AG04450 (cell line): ENCODE data around the gene SLFN12L. TPM values are rescaled to one million over a fixed set of nuclear protein-coding genes. Genes with fewer than 3 reads are reported as not detected.

Experiments
- CTCF ChIA-PET: fragments of 300-600, 350-600 bp; formaldehyde crosslinking; extraction: SDS; loops from one replicate; lab custom pipeline; 2022; ENCODE audit warnings: antibody characterized with exemption, inconsistent platforms; lab: Charles Lee
- POLR2A ChIA-PET: fragments of 350-600 bp; formaldehyde crosslinking; extraction: SDS; loops from one replicate; lab custom pipeline; 2021; ENCODE audit warnings: antibody characterized with exemption, inconsistent platforms; lab: Yijun Ruan, JAX
- DNase-seq: peaks from one replicate; pipeline ENCODE4 v3.0.0-alpha.2; 2011; ENCODE audit warnings: low read depth, low spot score
- H3K27ac ChIP-seq: one replicate; pipeline ENCODE4 v1.5.1; 2012; ENCODE audit warnings: low read depth, low read length, control low read depth
- H3K27me3 ChIP-seq: one replicate; pipeline ENCODE4 v1.6.0; 2012; ENCODE audit warnings: low read length; ENCODE audit not compliant: control insufficient read depth, insufficient read depth
- H3K4me3 ChIP-seq: 2 replicates; pipeline ENCODE4 v1.5.1; 2011; ENCODE audit warnings: mild to moderate bottlenecking, low read depth, low read length, control low read depth
- H3K9me3 ChIP-seq: 2 replicates; pipeline ENCODE4 v1.5.1; 2012; ENCODE audit warnings: low read length; ENCODE audit not compliant: control insufficient read depth, insufficient read depth
- CTCF ChIP-seq: IDR thresholded peaks from 2 replicates; pipeline ENCODE4 v1.5.1; 2011; ENCODE audit warnings: low read depth, low read length, control low read depth, inconsistent platforms
- polyA minus RNA-seq: library from RNA; depleted of rRNA, polyadenylated mRNA; stranded (reverse); fragments of >200 nt; gene quantifications from 2 replicates; pipeline ENCODE4 v1.2.3, GENCODE V29; 2011; rRNA and poly(A)+ RNA removed
- polyA plus RNA-seq: library from polyadenylated mRNA; depleted of rRNA; stranded (reverse); fragments of >200 nt; gene quantifications from 2 replicates; pipeline ENCODE4 v1.2.3, GENCODE V29; 2011; rRNA removed

SLFN12L gene
- 0.02 and 0.09 TPM in 2 replicates for polyA plus RNA-seq
- not detected in 2 replicates for polyA minus RNA-seq

- Histone ChIP-seq H3K4me3 (no peak within 1 kb of the TSS), H3K27ac (no peak within 1 kb of the TSS), H3K9me3 (no peaks in the 10 kb centered on the region), H3K27me3 (no peaks in the 10 kb centered on the region)
- DNase-seq: no peak
- POLR2A ChIA-PET: no interaction called here
- CTCF ChIA-PET: interaction anchor here (0.6 to 12.9 kb wide), 20 partner anchors 10 to 1118 kb away, joined by 3 to 306 read pairs (median 4); partner anchors contain the start of gene PEX12
- no peak for TF ChIP-seq CTCF
These were observed at the start of gene SLFN12L for GRCh38 chr17:35537601-35538141. Gene SLFN12L, minus strand, starts transcription at chr17:35537678. Its CDS starts 15,314 bp downstream, at chr17:35522364.

GRCh38 chr17:35586569-35587073 is 49.1 kb upstream of the SLFN12L start:
- no peaks in the 10 kb centered on the region for H3K9me3 ChIP-seq
- peak overlapping the region; percentile 99 for H3K4me3 ChIP-seq
- ChIA-PET CTCF (interaction anchor here (0.7 kb wide), 1 partner anchor 27 kb away, joined by 3 read pairs; no protein-coding TSS in a partner anchor), POLR2A (interaction anchor here (0.5 to 1.8 kb wide), 4 partner anchors 8 to 303 kb away, joined by 4 to 10 read pairs (median 9); partner anchors contain the start of genes PEX12 and TAF15)
- peaks cover 2% of the 10 kb centered on the region for H3K27me3 ChIP-seq
- no peak for DNase-seq
- H3K27ac ChIP-seq: peak overlapping the region; percentile 97
- no peak for TF ChIP-seq CTCF

- H3K27ac ChIP-seq: no peak overlapping the region
- no peak for DNase-seq
- TF ChIP-seq CTCF: no peak
- peaks cover 2% of the 10 kb centered on the region for H3K27me3 ChIP-seq
- no peak overlapping the region for H3K4me3 ChIP-seq
- ChIA-PET POLR2A (no interaction called here), CTCF (no interaction called here)
- no peaks in the 10 kb centered on the region for H3K9me3 ChIP-seq
These were observed 46.6 kb upstream of the SLFN12L start for GRCh38 chr17:35584061-35584460.

- H3K27me3 ChIP-seq: no peaks in the 10 kb centered on the region
- no peak for TF ChIP-seq CTCF
- H3K4me3 ChIP-seq: peak overlapping the region; percentile 81
- CTCF ChIA-PET: interaction anchor here (0.6 to 2.2 kb wide), 8 partner anchors 23 to 438 kb away, joined by 3 to 10 read pairs (median 4); no protein-coding TSS in a partner anchor
- no peak for DNase-seq
- peak overlapping the region; percentile 74 for H3K27ac ChIP-seq
- POLR2A ChIA-PET: interaction anchor here (0.6 to 1.6 kb wide), 7 partner anchors 8 to 238 kb away, joined by 3 to 15 read pairs (median 5); partner anchors contain the start of genes AP2B1, SLFN11 and TAF15
- no peaks in the 10 kb centered on the region; the same call in 1 of the 2 replicates for H3K9me3 ChIP-seq
These were observed 41.5 kb upstream of the SLFN12L start for GRCh38 chr17:35578929-35579432.
